MM.1S (cell line): ENCODE measurements around the gene AGAP1.

Experiments used
- DNase-seq: peaks from one replicate; pipeline ENCODE4 v3.0.0-alpha.2; 2015
- H2AFZ ChIP-seq: fragments of 300-600 bp; sonication (generic); 2 replicates; pipeline ENCODE4 v1.6.0; 2016; ENCODE audit warnings: antibody characterized with exemption, low read length
- H3F3A ChIP-seq: fragments of 300-600 bp; sonication (generic); 2 replicates; pipeline ENCODE4 v1.6.1; 2016; ENCODE audit warnings: mild to moderate bottlenecking, antibody characterized with exemption, low read length, moderate library complexity, mixed read lengths; ENCODE audit not compliant: insufficient read depth
- H3K27ac ChIP-seq: fragments of 300-600 bp; sonication (generic); 2 replicates; pipeline ENCODE4 v1.5.1; 2016; ENCODE audit warnings: mild to moderate bottlenecking, low read length
- H3K27me3 ChIP-seq: fragments of 300-600 bp; sonication (generic); replicated peaks from 2 replicates; pipeline ENCODE4 v1.6.0; 2016; ENCODE audit warnings: low read length; ENCODE audit not compliant: insufficient read depth
- H3K36me3 ChIP-seq: fragments of 300-600 bp; sonication (generic); replicated peaks from 2 replicates; pipeline ENCODE4 v1.6.1; 2016; ENCODE audit warnings: mild to moderate bottlenecking, low read length, mixed read lengths; ENCODE audit not compliant: insufficient read depth
- H3K4me1 ChIP-seq: fragments of 300-600 bp; sonication (generic); 2 replicates; pipeline ENCODE4 v1.6.1; 2016; ENCODE audit warnings: low read length, mixed read lengths
- H3K4me2 ChIP-seq: fragments of 300-600 bp; sonication (generic); 2 replicates; pipeline ENCODE4 v1.6.0; 2016; ENCODE audit warnings: low read depth, low read length
- H3K4me3 ChIP-seq: fragments of 300-600 bp; sonication (generic); 2 replicates; pipeline ENCODE4 v1.5.1; 2016; ENCODE audit warnings: low read length, mixed read lengths
- H3K79me2 ChIP-seq: fragments of 300-600 bp; sonication (generic); 2 replicates; pipeline ENCODE4 v1.6.1; 2016; ENCODE audit warnings: mixed run types, low read length, mixed read lengths
- H3K9ac ChIP-seq: fragments of 300-600 bp; sonication (generic); 2 replicates; pipeline ENCODE4 v1.6.1; 2016; ENCODE audit warnings: low read length, mixed read lengths
- H3K9me2 ChIP-seq: fragments of 300-600 bp; sonication (generic); replicated peaks from 2 replicates; pipeline ENCODE4 v1.6.1; 2016; ENCODE audit warnings: mild to moderate bottlenecking, low read length, mixed read lengths; ENCODE audit not compliant: insufficient read depth
- H3K9me3 ChIP-seq: fragments of 300-600 bp; sonication (generic); replicated peaks from 2 replicates; pipeline ENCODE4 v1.6.1; 2016; ENCODE audit warnings: mild to moderate bottlenecking, low read length, mixed read lengths; ENCODE audit not compliant: insufficient read depth
- H4K20me1 ChIP-seq: fragments of 300-600 bp; sonication (generic); 2 replicates; pipeline ENCODE4 v1.6.1; 2016; ENCODE audit warnings: mild to moderate bottlenecking, low read length, moderate library complexity, mixed read lengths; ENCODE audit not compliant: insufficient read depth
- EZH2 ChIP-seq: fragments of 300-600 bp; sonication (generic); optimal IDR thresholded peaks from 2 replicates; pipeline ENCODE3; 2017; ENCODE audit warnings: low read depth, mild to moderate bottlenecking, antibody characterized with exemption, low read length, mixed read lengths
- EZH2phosphoT487 ChIP-seq: fragments of 300-600 bp; sonication (generic); IDR thresholded peaks from 2 replicates; pipeline ENCODE4 v1.6.1; 2018; ENCODE audit warnings: antibody characterized with exemption, low read length
- TF ChIP-seq, protein P1 (sequence below): fragments of 300-600 bp; sonication (generic); IDR thresholded peaks from 2 replicates; pipeline ENCODE4 v1.5.1; 2016; ENCODE audit warnings: antibody characterized with exemption, low read length, mixed read lengths

AGAP1 gene

DNA sequence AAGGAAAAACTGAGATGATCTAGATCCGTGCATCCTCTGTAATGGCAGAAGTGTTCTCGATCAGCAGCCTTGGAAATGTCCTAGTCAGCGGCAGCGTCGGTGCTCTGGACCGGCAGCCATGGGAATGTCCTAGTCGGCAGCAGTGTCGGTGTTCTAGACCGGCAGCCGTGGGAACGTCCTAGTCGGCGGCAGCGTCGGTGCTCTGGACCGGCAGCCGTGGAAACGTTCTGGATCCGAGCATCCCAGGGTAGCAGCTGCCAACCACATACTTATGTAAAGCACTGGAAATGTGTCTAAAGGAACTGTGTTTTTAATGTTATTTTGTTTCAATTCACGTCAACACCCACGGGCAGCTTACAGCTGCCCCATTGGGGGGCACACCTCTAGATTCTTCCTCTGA lies 615.6 kb downstream of the AGAP1 start:
- TF ChIP-seq, protein P1, sequence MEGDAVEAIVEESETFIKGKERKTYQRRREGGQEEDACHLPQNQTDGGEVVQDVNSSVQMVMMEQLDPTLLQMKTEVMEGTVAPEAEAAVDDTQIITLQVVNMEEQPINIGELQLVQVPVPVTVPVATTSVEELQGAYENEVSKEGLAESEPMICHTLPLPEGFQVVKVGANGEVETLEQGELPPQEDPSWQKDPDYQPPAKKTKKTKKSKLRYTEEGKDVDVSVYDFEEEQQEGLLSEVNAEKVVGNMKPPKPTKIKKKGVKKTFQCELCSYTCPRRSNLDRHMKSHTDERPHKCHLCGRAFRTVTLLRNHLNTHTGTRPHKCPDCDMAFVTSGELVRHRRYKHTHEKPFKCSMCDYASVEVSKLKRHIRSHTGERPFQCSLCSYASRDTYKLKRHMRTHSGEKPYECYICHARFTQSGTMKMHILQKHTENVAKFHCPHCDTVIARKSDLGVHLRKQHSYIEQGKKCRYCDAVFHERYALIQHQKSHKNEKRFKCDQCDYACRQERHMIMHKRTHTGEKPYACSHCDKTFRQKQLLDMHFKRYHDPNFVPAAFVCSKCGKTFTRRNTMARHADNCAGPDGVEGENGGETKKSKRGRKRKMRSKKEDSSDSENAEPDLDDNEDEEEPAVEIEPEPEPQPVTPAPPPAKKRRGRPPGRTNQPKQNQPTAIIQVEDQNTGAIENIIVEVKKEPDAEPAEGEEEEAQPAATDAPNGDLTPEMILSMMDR = no peak
- TF ChIP-seq EZH2 (no peak), EZH2phosphoT487 (no peak)
- H3K9me2 ChIP-seq = no peaks in the 10 kb centered on the region
- H3K27ac ChIP-seq = no peak overlapping the region
- no peaks in the 10 kb centered on the region for H3K9me3 ChIP-seq
- no peak overlapping the region for H3K4me2 ChIP-seq
- no peaks in the 10 kb centered on the region for H3K36me3 ChIP-seq
- H2AFZ ChIP-seq = no peak overlapping the region
- no peak overlapping the region for H3K4me3 ChIP-seq
- no peaks in the 10 kb centered on the region for H3F3A ChIP-seq
- no peaks in the 10 kb centered on the region for H3K27me3 ChIP-seq
- no peaks in the 10 kb centered on the region for H3K4me1 ChIP-seq
- H4K20me1 ChIP-seq = no peaks in the 10 kb centered on the region
- no peak for DNase-seq
- H3K9ac ChIP-seq = no peak overlapping the region
- H3K79me2 ChIP-seq = no peaks in the 10 kb centered on the region

DNA sequence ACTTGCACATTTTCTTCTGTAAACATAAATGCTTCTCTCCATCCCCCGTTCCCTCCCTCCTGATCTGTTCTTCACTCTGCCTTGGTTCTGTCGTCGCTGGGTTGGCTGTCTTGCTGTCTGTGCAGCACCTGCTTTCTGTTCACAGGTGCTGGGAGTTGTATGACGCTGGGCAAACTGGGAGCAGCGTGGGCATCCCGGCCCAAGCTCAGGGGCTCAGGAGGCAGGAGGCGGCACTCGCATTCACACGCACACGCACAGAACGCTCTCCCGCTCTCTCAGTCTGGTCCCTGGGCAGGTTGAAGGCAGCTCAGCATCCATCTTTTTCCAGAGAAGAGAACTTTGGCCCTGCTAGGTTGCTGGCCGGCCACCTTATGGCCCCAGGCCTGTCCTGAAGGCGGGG lies 618.6 kb downstream of the AGAP1 start:
- Histone ChIP-seq H3K36me3 (no peaks in the 10 kb centered on the region), H3F3A (no peaks in the 10 kb centered on the region)
- TF ChIP-seq EZH2phosphoT487 (no peak), EZH2 (no peak)
- TF ChIP-seq, protein P1 = no peak

DNA sequence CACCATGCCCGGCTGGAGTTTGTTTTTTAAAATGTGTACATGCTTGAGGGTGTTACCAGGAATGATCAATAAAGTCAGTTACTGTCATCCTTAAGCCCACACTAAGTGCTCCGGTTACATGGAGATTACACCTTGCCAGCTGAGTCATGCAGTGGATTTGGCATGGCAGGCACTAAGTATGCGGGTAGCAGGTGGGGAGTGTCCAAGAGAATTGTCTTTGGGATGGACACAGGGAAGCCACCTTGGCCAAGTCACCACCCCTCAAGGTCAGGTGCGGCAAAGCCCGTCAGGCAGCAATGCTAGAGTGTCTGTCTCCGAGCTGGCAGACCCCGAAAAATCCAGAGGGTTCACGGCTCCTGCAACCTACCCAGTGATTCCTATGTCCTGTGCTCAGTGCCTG lies 619.6 kb downstream of the AGAP1 start:
- H3F3A ChIP-seq = no peaks in the 10 kb centered on the region
- no peaks in the 10 kb centered on the region for H3K9me2 ChIP-seq
- no peak overlapping the region for H3K9ac ChIP-seq
- TF ChIP-seq EZH2 (no peak), EZH2phosphoT487 (no peak)
- TF ChIP-seq, protein P1 = no peak
- no peaks in the 10 kb centered on the region for H3K79me2 ChIP-seq
- H3K9me3 ChIP-seq = no peaks in the 10 kb centered on the region
- H3K36me3 ChIP-seq = no peaks in the 10 kb centered on the region
- H3K27me3 ChIP-seq = no peaks in the 10 kb centered on the region
- no peaks in the 10 kb centered on the region for H3K4me1 ChIP-seq
- no peaks in the 10 kb centered on the region for H4K20me1 ChIP-seq
- no peak overlapping the region for H3K4me2 ChIP-seq
- H2AFZ ChIP-seq = no peak overlapping the region
- no peak overlapping the region for H3K4me3 ChIP-seq
- DNase-seq = no peak
- no peak overlapping the region for H3K27ac ChIP-seq

More for the DNA sequence above, 618.6 kb downstream of the AGAP1 start:
- H3K27me3 ChIP-seq = no peaks in the 10 kb centered on the region
- H3K4me3 ChIP-seq = no peak overlapping the region
- no peaks in the 10 kb centered on the region for H3K9me2 ChIP-seq
- H3K9me3 ChIP-seq = no peaks in the 10 kb centered on the region
- no peak overlapping the region for H2AFZ ChIP-seq
- H3K4me2 ChIP-seq = no peak overlapping the region
- H3K27ac ChIP-seq = no peak overlapping the region
- no peaks in the 10 kb centered on the region for H4K20me1 ChIP-seq
- H3K79me2 ChIP-seq = no peaks in the 10 kb centered on the region
- H3K4me1 ChIP-seq = no peaks in the 10 kb centered on the region
- no peak for DNase-seq
- H3K9ac ChIP-seq = no peak overlapping the region
